Fibroblast of lung (primary cell): ENCODE measurements around the gene AIPL1. TPM values are rescaled to one million over a fixed set of nuclear protein-coding genes. Genes with fewer than 3 reads are reported as not detected.
A peak's percentile ranks its signal among the peaks of the same experiment; 100 is the strongest.

Source experiments
- DNase-seq, 2 donors: peaks; one replicate each; pipeline versions ENCODE4 v3.0.0 to v3.0.0-alpha.2; 2010; ENCODE audit warnings: low read depth in 2 of 2
- H2AFZ ChIP-seq: 2 replicates; pipeline ENCODE4 v1.5.1; 2012; ENCODE audit warnings: low read length, control low read depth, inconsistent platforms
- H3K27ac ChIP-seq: 2 replicates; pipeline ENCODE4 v1.5.1; 2011; ENCODE audit warnings: low read length, control low read depth; ENCODE audit not compliant: insufficient read depth
- H3K27me3 ChIP-seq: 2 replicates; pipeline ENCODE4 v1.5.1; 2011; ENCODE audit warnings: mild to moderate bottlenecking, low read length; ENCODE audit not compliant: control insufficient read depth, insufficient read depth
- H3K36me3 ChIP-seq: 2 replicates; pipeline ENCODE4 v1.5.1; 2011; ENCODE audit warnings: low read length; ENCODE audit not compliant: control insufficient read depth, insufficient read depth
- H3K4me1 ChIP-seq: 2 replicates; pipeline ENCODE4 v1.5.1; 2011; ENCODE audit warnings: low read length; ENCODE audit not compliant: control insufficient read depth, insufficient read depth; ENCODE audit errors: extremely low read depth
- H3K4me2 ChIP-seq: 2 replicates; pipeline ENCODE4 v1.5.1; 2011; ENCODE audit warnings: low read length, control low read depth; ENCODE audit not compliant: insufficient read depth; ENCODE audit errors: extremely low read depth
- H3K4me3 ChIP-seq, 4 experiments: fragments of 200-600 bp in 1 of 4; sonication (generic) in 1 of 4; replicated peaks in 1 of 4; 2 replicates each; pipeline ENCODE4 v1.5.1; 2011 to 2016; ENCODE audit warnings: low read length in 4 of 4, low read depth in 3 of 4, mild to moderate bottlenecking in 3 of 4, control low read depth in 2 of 4, inconsistent platforms in 1 of 4, mixed read lengths in 1 of 4; ENCODE audit not compliant: insufficient read depth in 1 of 4; ENCODE audit errors: control extremely low read depth in 1 of 4
- H3K79me2 ChIP-seq: 2 replicates; pipeline ENCODE4 v1.5.1; 2012; ENCODE audit warnings: mild to moderate bottlenecking, low read length, inconsistent platforms; ENCODE audit not compliant: control insufficient read depth, insufficient read depth
- H3K9ac ChIP-seq: 2 replicates; pipeline ENCODE4 v1.5.1; 2011; ENCODE audit warnings: mild to moderate bottlenecking, low read length, control low read depth; ENCODE audit not compliant: insufficient read depth
- H3K9me3 ChIP-seq: 2 replicates; pipeline ENCODE4 v1.5.1; 2012; ENCODE audit warnings: low read depth, low read length; ENCODE audit not compliant: control insufficient read depth, insufficient read depth
- H4K20me1 ChIP-seq: 2 replicates; pipeline ENCODE4 v1.5.1; 2011; ENCODE audit warnings: low read length; ENCODE audit not compliant: control insufficient read depth, insufficient read depth; ENCODE audit errors: extremely low read depth
- CTCF ChIP-seq, 2 donors: IDR thresholded peaks in 1 of 2; conservative IDR thresholded peaks in 1 of 2; 1 replicate in 1 of 2; 2 replicates in 1 of 2; pipeline ENCODE4 v1.5.1; 2011 to 2012; ENCODE audit warnings: low read length in 2 of 2, control low read depth in 1 of 2, inconsistent platforms in 1 of 2, low read depth in 1 of 2, mild to moderate bottlenecking in 1 of 2
- EZH2 ChIP-seq: IDR thresholded peaks from 2 replicates; pipeline ENCODE4 v1.5.1; 2012; ENCODE audit warnings: low read length, control low read depth, mild to moderate bottlenecking; ENCODE audit errors: missing control alignments
- polyA plus RNA-seq, 2 donors: library from polyadenylated mRNA; depleted of rRNA in 1 of 2; stranded (reverse) in 1 of 2; unstranded in 1 of 2; fragments of >200 nt; gene quantifications; 2 replicates each; pipeline ENCODE4 v1.2.1, GENCODE V29; 2011 to 2012; ENCODE audit warnings: missing spikeins in 1 of 2
- total RNA-seq: library from RNA; depleted of rRNA; stranded (reverse); fragments of >200 nt; gene quantifications from 2 replicates; pipeline ENCODE4 v1.2.1, GENCODE V29; 2014

AIPL1 gene
- total and polyA plus RNA-seq, 2 donors (not counting 1 experiment from before 2014, with no cell fraction given) = 0.05 TPM; not detected in 1

- no peak overlapping the region for H2AFZ ChIP-seq
- no peak for TF ChIP-seq EZH2
- no peak for TF ChIP-seq CTCF (conservative IDR thresholded peaks at IDR 0.05 in 1 of 2, IDR thresholded peaks at IDR 0.05 in 1 of 2; ENCODE audit: low read depth in 1 of 2, low read length in 2 of 2)
Measured at GRCh38 chr17:6422654-6423241, 12.2 kb downstream of the AIPL1 start.

GRCh38 chr17:6421700-6422604, 13.0 kb downstream of the AIPL1 start:
- no peak for TF ChIP-seq EZH2
- peak; percentile 72 to 86 for TF ChIP-seq CTCF (conservative IDR thresholded peaks at IDR 0.05 in 1 of 2, IDR thresholded peaks at IDR 0.05 in 1 of 2; ENCODE audit: low read depth in 1 of 2, low read length in 2 of 2)
- no peak overlapping the region for H2AFZ ChIP-seq
- no peaks in the 10 kb centered on the region for H3K4me1 ChIP-seq
- H3K79me2 ChIP-seq = no peaks in the 10 kb centered on the region
- H4K20me1 ChIP-seq = no peaks in the 10 kb centered on the region
- no peak overlapping the region for H3K4me2 ChIP-seq
- no peaks in the 10 kb centered on the region for H3K27me3 ChIP-seq
- no peak overlapping the region for H3K9ac ChIP-seq
- no peaks in the 10 kb centered on the region for H3K9me3 ChIP-seq
- no peak overlapping the region for H3K27ac ChIP-seq
- no peak overlapping the region for H3K4me3 ChIP-seq
- H3K36me3 ChIP-seq = no peaks in the 10 kb centered on the region
- DNase-seq = peak; percentile 46 to 71

More at GRCh38 chr17:6422654-6423241, 12.2 kb downstream of the AIPL1 start:
- no peak for DNase-seq
- no peak overlapping the region for H3K4me2 ChIP-seq
- no peaks in the 10 kb centered on the region for H4K20me1 ChIP-seq
- H3K36me3 ChIP-seq = no peaks in the 10 kb centered on the region
- H3K27ac ChIP-seq = no peak overlapping the region
- H3K27me3 ChIP-seq = no peaks in the 10 kb centered on the region
- H3K9ac ChIP-seq = no peak overlapping the region
- H3K4me3 ChIP-seq = no peak overlapping the region
- H3K79me2 ChIP-seq = no peaks in the 10 kb centered on the region
- no peaks in the 10 kb centered on the region for H3K4me1 ChIP-seq
- no peaks in the 10 kb centered on the region for H3K9me3 ChIP-seq

- no peaks in the 10 kb centered on the region for H3K4me1 ChIP-seq
- no peaks in the 10 kb centered on the region for H3K27me3 ChIP-seq
- H2AFZ ChIP-seq = no peak overlapping the region
Measured at GRCh38 chr17:6420173-6420641, 14.7 kb downstream of the AIPL1 start.

More at GRCh38 chr17:6420173-6420641, 14.7 kb downstream of the AIPL1 start:
- no peaks in the 10 kb centered on the region for H3K36me3 ChIP-seq
- H3K4me3 ChIP-seq = no peak overlapping the region
- no peak overlapping the region for H3K27ac ChIP-seq
- H3K9me3 ChIP-seq = no peaks in the 10 kb centered on the region
- no peaks in the 10 kb centered on the region for H3K79me2 ChIP-seq
- peak in 1 of 2 donors; percentile 5 for DNase-seq
- H3K4me2 ChIP-seq = no peak overlapping the region
- TF ChIP-seq CTCF (conservative IDR thresholded peaks at IDR 0.05 in 1 of 2, IDR thresholded peaks at IDR 0.05 in 1 of 2; ENCODE audit: low read depth in 1 of 2, low read length in 2 of 2) (peak; percentile 32 to 47), EZH2 (no peak)
- no peaks in the 10 kb centered on the region for H4K20me1 ChIP-seq
- H3K9ac ChIP-seq = no peak overlapping the region
